K562 (cell line): ENCODE measurements around the gene FCHSD1. TPM values are rescaled to one million over a fixed set of nuclear protein-coding genes. Genes with fewer than 3 reads are reported as not detected.

ENCODE experiments used
- ATAC-seq: fragments of 200-7000 bp; cut with Tn5 transposase; 3 replicates; pipeline ENCODE4 v1.9.1; 2020; ENCODE audit warnings: moderate library complexity
- BruUV-seq: library from RNA; stranded (reverse); fragments of 400-500 nt; replicated peaks from 2 replicates; lab custom pipeline; 2021; lab: Mats Ljungman, UMichigan
- CTCF ChIA-PET: fragments of 300-600 bp; formaldehyde crosslinking; extraction: SDS; loops from one replicate; lab custom pipeline; 2021; ENCODE audit warnings: low intra/inter-chr PET ratio; lab: Yijun Ruan, JAX
- POLR2A ChIA-PET: fragments of 300-600, 350-650 bp; sonication (Branson Sonifier 250); formaldehyde crosslinking; extraction: SDS; loops from one replicate; lab custom pipeline; 2021; ENCODE audit warnings: antibody characterized with exemption, inconsistent platforms; lab: Yijun Ruan, JAX
- DNase-seq, 4 experiments: peaks; one replicate each; pipeline versions ENCODE4 v3.0.0 to v3.0.0-alpha.2; 2011 to 2018; ENCODE audit warnings: low spot score in 3 of 4, mixed read lengths in 3 of 4; ENCODE audit errors: extremely low read depth in 1 of 4
- FAIRE-seq: peaks from 2 replicates; lab custom pipeline; 2011; peaks lifted over from hg19 to GRCh38; lab: Jason Lieb, UNC
- H2AFZ ChIP-seq: 2 replicates; pipeline ENCODE4 v1.6.0; 2011; ENCODE audit warnings: low read depth, low read length, control low read depth, inconsistent platforms
- H3K27ac ChIP-seq: fragments of 200-600 bp; 3 replicates; pipeline ENCODE4 v1.8.0; 2011; ENCODE audit warnings: low read depth, mild to moderate bottlenecking, control low read depth, inconsistent platforms, low read length, moderate library complexity, mixed read lengths; ENCODE audit errors: extremely low read depth
- H3K27me3 ChIP-seq, 2 experiments: fragments of 300-600 bp in 1 of 2; 2 replicates in 1 of 2; 3 replicates in 1 of 2; pipeline versions ENCODE4 v1.6.0 to v1.8.0; 2011; ENCODE audit warnings: inconsistent platforms in 2 of 2, low read length in 2 of 2, mild to moderate bottlenecking in 1 of 2, mixed read lengths in 1 of 2, moderate library complexity in 1 of 2; ENCODE audit not compliant: control insufficient read depth in 2 of 2, insufficient read depth in 2 of 2
- H3K36me3 ChIP-seq: fragments of 300-600 bp; 3 replicates; pipeline ENCODE4 v1.8.0; 2011; ENCODE audit warnings: mild to moderate bottlenecking, low read length, inconsistent platforms; ENCODE audit not compliant: control insufficient read depth, insufficient read depth
- H3K4me1 ChIP-seq, 2 experiments: fragments of 200-600 bp in 1 of 2; replicated peaks in 1 of 2; 2 replicates in 1 of 2; 3 replicates in 1 of 2; pipeline versions ENCODE4 v1.5.1 to v1.8.0; 2011; ENCODE audit warnings: inconsistent platforms in 2 of 2, low read length in 2 of 2, mild to moderate bottlenecking in 1 of 2, mixed read lengths in 1 of 2, moderate library complexity in 1 of 2; ENCODE audit not compliant: control insufficient read depth in 2 of 2, insufficient read depth in 2 of 2
- H3K4me2 ChIP-seq: 2 replicates; pipeline ENCODE4 v1.6.1; 2011; ENCODE audit warnings: low read length, control low read depth, inconsistent platforms, mixed read lengths; ENCODE audit not compliant: insufficient read depth
- H3K4me3 ChIP-seq: fragments of 200-600 bp; sonication (generic), shearing (Covaris generic); 2 replicates; pipeline ENCODE4 v1.5.1; 2016; ENCODE audit warnings: control low read depth, inconsistent platforms
- H3K79me2 ChIP-seq: fragments of 200-600 bp; 3 replicates; pipeline ENCODE4 v1.8.0; 2011; ENCODE audit warnings: low read length, inconsistent platforms; ENCODE audit not compliant: control insufficient read depth, insufficient read depth
- H3K9ac ChIP-seq, 2 experiments: 2 replicates each; pipeline versions ENCODE4 v1.6.0 to v1.6.1; 2011; ENCODE audit warnings: low read depth in 2 of 2, low read length in 2 of 2, control low read depth in 1 of 2, inconsistent platforms in 1 of 2, mild to moderate bottlenecking in 1 of 2, mixed read lengths in 1 of 2; ENCODE audit not compliant: insufficient read depth in 1 of 2
- H3K9me1 ChIP-seq: one replicate; pipeline ENCODE4 v1.6.0; 2011; ENCODE audit warnings: inconsistent platforms, mild to moderate bottlenecking, low read length, moderate library complexity; ENCODE audit not compliant: control insufficient read depth, insufficient read depth
- H3K9me3 ChIP-seq: replicated peaks from 2 replicates; pipeline ENCODE4 v1.5.1; 2011; ENCODE audit warnings: low read depth, low read length, inconsistent platforms; ENCODE audit not compliant: control insufficient read depth, insufficient read depth
- H4K20me1 ChIP-seq: replicated peaks from 2 replicates; pipeline ENCODE4 v1.6.1; 2011; ENCODE audit warnings: low read length, inconsistent platforms, mixed read lengths; ENCODE audit not compliant: control insufficient read depth, insufficient read depth
- HDAC2 ChIP-seq: fragments of 450-650 bp; IDR thresholded peaks from 2 replicates; pipeline ENCODE4 v1.6.1; 2016; ENCODE audit warnings: mild to moderate bottlenecking
- HLTF ChIP-seq: fragments of 450-650 bp; IDR thresholded peaks from 2 replicates; pipeline ENCODE4 v1.6.1; 2016
- L3MBTL2 ChIP-seq: fragments of 450-650 bp; IDR thresholded peaks from 2 replicates; pipeline ENCODE4 v1.6.1; 2016; ENCODE audit warnings: mild to moderate bottlenecking, moderate library complexity
- MAFF ChIP-seq: IDR thresholded peaks from 2 replicates; pipeline ENCODE4 v1.6.1; 2012; ENCODE audit warnings: low read length, improper control_type of control experiment
- POLR2A ChIP-seq: fragments of 450-650 bp; conservative IDR thresholded peaks from 2 replicates; pipeline ENCODE4 v1.6.1; 2016
- POLR2G ChIP-seq: fragments of 200-400 bp; formaldehyde crosslinking; IDR thresholded peaks from 2 replicates; pipeline ENCODE4 v1.6.1; 2017; ENCODE audit warnings: low read depth, mild to moderate bottlenecking, antibody characterized with exemption, low read length, moderate library complexity
- PRPF4 ChIP-seq: fragments of 200-400 bp; formaldehyde crosslinking; IDR thresholded peaks from one replicate; pipeline ENCODE4 v1.6.1; 2017; ENCODE audit warnings: low read length, low read depth, mild to moderate bottlenecking; ENCODE audit not compliant: insufficient read depth, poor library complexity, severe bottlenecking
- TRIM24 ChIP-seq, 2 experiments: fragments of 450-650 bp; IDR thresholded peaks; 2 replicates each; pipeline ENCODE4 v1.6.1; 2016
- ZNF766 ChIP-seq: fragments of 200-800 bp; sonication (Bioruptor generic); conservative IDR thresholded peaks from 2 replicates; pipeline ENCODE4 v1.6.1; 2016; ENCODE audit warnings: missing genetic modification characterization, missing compliant biosample characterization
- ZSCAN29 ChIP-seq: fragments of 450-650 bp; IDR thresholded peaks from 2 replicates; pipeline ENCODE4 v1.6.1; 2017
- WGBS: fragments of 100-300 bp; shearing (Covaris generic); methylation state at CpG from one replicate; pipeline ENCODE4 v1.1.6; 2016; ENCODE audit warnings: low coverage, mixed read lengths; ENCODE audit not compliant: insufficient coverage; ENCODE audit errors: missing lambda C conversion rate; 5-methylcytosine and 5-hydroxymethylcytosine counted together
- in situ Hi-C: fragments of 300-500 bp; cut with MboI; formaldehyde crosslinking; loops from 4 replicates; pipeline ENCODE4 v1.15.0; 2018; ENCODE audit warnings: inconsistent platforms, mixed read lengths
- intact Hi-C: fragments of 100-400 bp; cut with micrococcal nuclease; formaldehyde crosslinking; loops from 2 replicates; pipeline ENCODE4 v1.14.2; 2022
- polyA plus RNA-seq, 8 experiments: library from polyadenylated mRNA; depleted of rRNA in 4 of 8; stranded (reverse) in 5 of 8; unstranded in 3 of 8; fragments of >200 nt; fragmentation: Nextera tagmentation in 2 of 8; fragmentation: Illumina TruSeq in 1 of 8; extraction: Ambion mirVana in 2 of 8; extraction: Trizol in 1 of 8; gene quantifications; 2 replicates each; pipeline versions ENCODE4 v1.2.1 to v1.2.3, GENCODE V29; 2011 to 2014; ENCODE audit warnings: inconsistent platforms in 1 of 8, missing spikeins in 1 of 8
- total RNA-seq, 7 experiments: library from RNA; depleted of rRNA in 6 of 7; stranded (reverse); fragments of >200 nt in 6 of 7; fragmentation: Illumina TruSeq in 2 of 7; extraction: Trizol in 2 of 7; gene quantifications; 2 replicates each; pipeline versions ENCODE4 v1.2.1 to v1.2.3, GENCODE V29; 2011 to 2021; ENCODE audit warnings: low replicate concordance in 1 of 7
- TF ChIP-seq, protein P1 (sequence below): fragments of 250-450 bp; sonication (Bioruptor Pico); IDR thresholded peaks from 2 replicates; pipeline ENCODE4 v1.6.1; 2021; ENCODE audit warnings: mild to moderate bottlenecking

Gene FCHSD1
- total and polyA plus RNA-seq, 9 of the 15 experiments (the other 6 are each of a cell fraction or from before 2014, with no cell fraction given): 0.35 to 37.5 (median 13.6) TPM

DNA sequence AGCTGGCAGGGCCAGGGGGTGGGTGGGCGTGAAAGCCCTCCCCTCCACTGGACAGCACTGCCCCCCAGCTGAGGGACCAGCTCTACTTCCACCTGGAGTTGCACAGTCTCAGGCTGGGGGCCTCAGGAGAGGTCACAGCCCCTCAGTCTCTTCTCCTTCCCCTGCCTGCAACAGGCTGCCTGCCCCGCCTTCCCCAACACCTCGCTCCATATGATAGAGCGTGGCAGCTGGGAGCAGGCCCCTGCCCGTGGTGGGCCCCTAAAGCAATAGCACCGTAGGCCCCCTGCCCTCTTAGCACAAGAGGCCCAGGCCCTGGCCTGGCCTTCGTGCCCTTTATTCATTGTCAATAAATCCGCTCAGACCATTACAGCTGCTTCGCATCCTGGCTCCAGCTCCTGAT, 10.5 kb downstream of the FCHSD1 start:
- DNase-seq (no peak), FAIRE-seq (no peak), ATAC-seq (no peak)
- peaks cover 24 to 42% of the 10 kb centered on the region in 2 experiments for H3K4me1 ChIP-seq
- peaks cover 53% of the 10 kb centered on the region; the same call in 2 of the 3 replicates for H3K36me3 ChIP-seq
- H3K27me3 ChIP-seq: no peaks in the 10 kb centered on the region
- peak overlapping the region in 1 of 2 experiments; percentile 49; a peak in 1 of 4 replicates for H3K9ac ChIP-seq
- intact Hi-C loops: no loop called here
- H3K9me3 ChIP-seq: no peaks in the 10 kb centered on the region
- in situ Hi-C loops: no loop called here
- H3K79me2 ChIP-seq: peaks cover 32% of the 10 kb centered on the region
- ChIA-PET POLR2A (interaction anchor here (1.2 to 1.9 kb wide), 2 partner anchors 11 to 81 kb away, joined by 3 to 7 read pairs; partner anchors contain the start of gene FCHSD1), CTCF (no interaction called here)
- H4K20me1 ChIP-seq: peaks cover 12% of the 10 kb centered on the region; the same call in 1 of the 2 replicates
- TF ChIP-seq HLTF (no peak), POLR2G (0 out of 2 replicates have a peak, but pooled peaks have one; percentile 37)
- no TSS peak for BruUV-seq
- peaks cover 5% of the 10 kb centered on the region for H3K9me1 ChIP-seq
- no peak overlapping the region for H3K4me2 ChIP-seq
- H3K4me3 ChIP-seq: no peak overlapping the region
- H2AFZ ChIP-seq: no peak overlapping the region
- 96% methylated on average over 6 of the region's 9 CpGs for WGBS
- H3K27ac ChIP-seq: no peak overlapping the region

DNA sequence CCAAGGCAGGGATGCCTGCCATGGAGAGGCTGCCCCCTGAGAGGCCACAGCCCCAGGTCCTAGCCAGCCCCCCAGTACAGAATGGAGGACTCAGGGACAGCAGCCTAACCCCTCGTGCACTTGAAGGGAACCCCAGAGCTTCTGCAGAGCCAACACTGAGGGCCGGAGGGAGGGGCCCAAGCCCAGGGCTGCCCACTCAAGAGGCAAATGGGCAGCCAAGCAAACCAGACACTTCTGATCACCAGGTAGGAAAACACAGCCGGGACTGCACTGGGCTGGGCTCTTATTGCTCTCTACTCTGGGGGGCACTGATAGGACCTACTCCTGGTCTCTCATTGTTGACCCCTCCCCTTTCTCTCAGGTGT, 11.2 kb downstream of the FCHSD1 start:
- H3K4me1 ChIP-seq: peaks cover 31 to 42% of the 10 kb centered on the region in 2 experiments
- peaks cover 38% of the 10 kb centered on the region for H3K79me2 ChIP-seq
- no peak overlapping the region for H2AFZ ChIP-seq
- no peak overlapping the region for H3K4me2 ChIP-seq
- WGBS: 100% methylated on average over 2 of the region's 3 CpGs
- no peak overlapping the region for H3K27ac ChIP-seq
- DNase-seq: no peak
- H4K20me1 ChIP-seq: peaks cover 12% of the 10 kb centered on the region; the same call in 1 of the 2 replicates
- POLR2A ChIA-PET: interaction anchor here (0.6 to 1.2 kb wide), 4 partner anchors 9 to 232 kb away, joined by 3 to 4 read pairs (median 3); no protein-coding TSS in a partner anchor
- H3K9ac ChIP-seq: 0 out of 4 replicates have a peak overlapping the region, but pooled peaks of 1 of the 2 experiments have one; percentile 9
- no peaks in the 10 kb centered on the region for H3K27me3 ChIP-seq
- H3K4me3 ChIP-seq: no peak overlapping the region
- ATAC-seq: no peak
- BruUV-seq: no TSS peak
- TF ChIP-seq ZSCAN29 (no peak), PRPF4 (no peak), ZNF766 (CRISPR knock-in tag) (no peak), L3MBTL2 (no peak), HDAC2 (no peak), TRIM24 (IDR thresholded peaks at IDR 0.05) (no peak), MAFF (no peak), POLR2A (0 out of 2 replicates have a peak, but pooled peaks have one; percentile 27)
- TF ChIP-seq, protein P1, sequence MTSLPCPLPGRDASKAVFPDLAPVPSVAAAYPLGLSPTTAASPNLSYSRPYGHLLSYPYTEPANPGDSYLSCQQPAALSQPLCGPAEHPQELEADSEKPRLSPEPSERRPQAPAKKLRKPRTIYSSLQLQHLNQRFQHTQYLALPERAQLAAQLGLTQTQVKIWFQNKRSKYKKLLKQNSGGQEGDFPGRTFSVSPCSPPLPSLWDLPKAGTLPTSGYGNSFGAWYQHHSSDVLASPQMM (CRISPR knock-in tag): no peak
- no peaks in the 10 kb centered on the region for H3K9me3 ChIP-seq
- intact Hi-C loops (no loop called here), in situ Hi-C loops (no loop called here)
- FAIRE-seq: no peak
- peaks cover 53% of the 10 kb centered on the region; the same call in 2 of the 3 replicates for H3K36me3 ChIP-seq
- CTCF ChIA-PET: no interaction called here
- H3K9me1 ChIP-seq: peaks cover 5% of the 10 kb centered on the region
